Ascending aorta (tissue), 2 donors: ENCODE results near the gene MS4A10. TPM values are rescaled to one million over a fixed set of nuclear protein-coding genes. Genes with fewer than 3 reads are reported as not detected.

Experiments used
- DNase-seq, 2 donors: peaks; one replicate each; pipeline ENCODE4 v3.0.0-alpha.2; 2019; ENCODE audit warnings: low spot score in 2 of 2
- H3K27ac ChIP-seq, 2 donors: fragments of 200-600 bp; sonication (generic); one replicate each; pipeline ENCODE4 v1.5.1; 2016 to 2017; ENCODE audit warnings: mild to moderate bottlenecking in 1 of 2
- H3K27me3 ChIP-seq: fragments of 200-600 bp; sonication (generic); one replicate; pipeline ENCODE4 v1.5.1; 2017
- H3K36me3 ChIP-seq, 2 donors: fragments of 200-600 bp; sonication (generic); one replicate each; pipeline ENCODE4 v1.5.1; 2016
- H3K4me1 ChIP-seq, 2 donors: fragments of 200-600 bp; sonication (generic); one replicate each; pipeline ENCODE4 v1.5.1; 2016 to 2017; ENCODE audit warnings: mild to moderate bottlenecking in 1 of 2
- H3K4me3 ChIP-seq, 2 donors: fragments of 200-600 bp; sonication (generic); one replicate each; pipeline ENCODE4 v1.5.1; 2016 to 2017; ENCODE audit warnings: mild to moderate bottlenecking in 1 of 2
- H3K9me3 ChIP-seq, 2 donors: fragments of 200-600 bp; sonication (generic); one replicate each; pipeline ENCODE4 v1.5.1; 2016
- intact Hi-C: fragments of 100-400 bp; cut with DNase I; formaldehyde crosslinking; loops from one replicate; pipeline ENCODE4 v1.15.1; 2023
- total RNA-seq: library from RNA; depleted of rRNA; stranded (reverse); fragments of >200 nt; gene quantifications from one replicate; pipeline ENCODE4 v1.1.0, GENCODE V29; 2016
- TF ChIP-seq, protein P1 (sequence below), 3 experiments: fragments of 200-600 bp in 2 of 3; fragments of 450-650 bp in 1 of 3; sonication (generic) in 2 of 3; IDR thresholded peaks; one replicate each; pipeline ENCODE4 v1.5.1; 2016 to 2019; ENCODE audit warnings: antibody characterized with exemption in 3 of 3, mild to moderate bottlenecking in 1 of 3, moderate library complexity in 1 of 3

The MS4A10 gene
- total RNA-seq, 1 donor from 2014 or later: not detected

DNA sequence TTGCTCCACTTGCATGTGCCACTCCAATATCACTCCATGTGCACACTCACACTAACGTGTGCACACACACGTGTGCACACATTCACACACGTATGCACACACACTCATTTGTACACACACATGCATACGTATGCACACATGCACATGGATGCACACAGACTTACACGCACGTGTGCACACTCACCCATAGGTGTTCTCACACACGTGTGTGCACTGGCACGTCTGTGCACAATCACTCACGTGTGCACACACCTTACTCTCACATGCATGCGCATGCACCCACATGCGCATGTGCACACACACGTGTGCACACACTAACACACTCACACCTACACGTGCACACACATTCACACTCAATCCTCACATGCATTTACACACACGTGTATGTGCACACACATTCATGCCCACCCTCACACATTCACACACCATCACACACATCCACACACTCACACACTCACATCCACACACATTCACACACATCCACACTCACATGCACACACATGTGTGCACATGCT, 37.7 kb upstream of the MS4A10 start:
- no peak for DNase-seq
- TF ChIP-seq, protein P1, sequence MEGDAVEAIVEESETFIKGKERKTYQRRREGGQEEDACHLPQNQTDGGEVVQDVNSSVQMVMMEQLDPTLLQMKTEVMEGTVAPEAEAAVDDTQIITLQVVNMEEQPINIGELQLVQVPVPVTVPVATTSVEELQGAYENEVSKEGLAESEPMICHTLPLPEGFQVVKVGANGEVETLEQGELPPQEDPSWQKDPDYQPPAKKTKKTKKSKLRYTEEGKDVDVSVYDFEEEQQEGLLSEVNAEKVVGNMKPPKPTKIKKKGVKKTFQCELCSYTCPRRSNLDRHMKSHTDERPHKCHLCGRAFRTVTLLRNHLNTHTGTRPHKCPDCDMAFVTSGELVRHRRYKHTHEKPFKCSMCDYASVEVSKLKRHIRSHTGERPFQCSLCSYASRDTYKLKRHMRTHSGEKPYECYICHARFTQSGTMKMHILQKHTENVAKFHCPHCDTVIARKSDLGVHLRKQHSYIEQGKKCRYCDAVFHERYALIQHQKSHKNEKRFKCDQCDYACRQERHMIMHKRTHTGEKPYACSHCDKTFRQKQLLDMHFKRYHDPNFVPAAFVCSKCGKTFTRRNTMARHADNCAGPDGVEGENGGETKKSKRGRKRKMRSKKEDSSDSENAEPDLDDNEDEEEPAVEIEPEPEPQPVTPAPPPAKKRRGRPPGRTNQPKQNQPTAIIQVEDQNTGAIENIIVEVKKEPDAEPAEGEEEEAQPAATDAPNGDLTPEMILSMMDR (IDR thresholded peaks at IDR 0.05): no peak
- intact Hi-C loops: no loop called here

DNA sequence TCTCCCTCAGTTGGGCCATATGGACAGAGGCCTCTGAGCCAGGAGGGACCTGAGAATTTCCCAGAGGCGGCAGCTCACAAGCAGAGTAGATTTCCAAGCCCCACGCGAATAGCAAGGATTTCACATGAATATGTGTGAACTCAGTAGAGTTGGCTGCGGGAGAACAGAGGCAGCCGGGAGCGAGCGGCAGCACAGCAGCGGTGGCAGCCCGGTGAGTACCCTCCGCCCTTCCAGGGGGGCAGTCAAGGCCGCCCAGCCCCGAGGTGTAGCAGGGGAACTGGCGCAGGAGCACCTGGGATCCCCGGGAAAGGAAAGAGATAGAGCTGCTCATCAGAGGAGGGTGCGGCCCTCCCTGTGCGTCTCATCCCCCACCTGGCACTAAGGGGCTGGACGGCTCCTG, 36.9 kb upstream of the MS4A10 start:
- TF ChIP-seq, protein P1 (IDR thresholded peaks at IDR 0.05): no peak
- Histone ChIP-seq H3K27ac (no peak overlapping the region), H3K9me3 (no peaks in the 10 kb centered on the region), H3K4me3 (no peak overlapping the region), H3K4me1 (no peaks in the 10 kb centered on the region), H3K27me3 (no peaks in the 10 kb centered on the region), H3K36me3 (no peaks in the 10 kb centered on the region)
- intact Hi-C loops: no loop called here
- DNase-seq: no peak

More for the DNA sequence above, 37.7 kb upstream of the MS4A10 start:
- H3K9me3 ChIP-seq: no peaks in the 10 kb centered on the region
- H3K4me1 ChIP-seq: no peaks in the 10 kb centered on the region
- H3K4me3 ChIP-seq: no peak overlapping the region
- no peak overlapping the region for H3K27ac ChIP-seq
- no peaks in the 10 kb centered on the region for H3K36me3 ChIP-seq
- no peaks in the 10 kb centered on the region for H3K27me3 ChIP-seq

DNA sequence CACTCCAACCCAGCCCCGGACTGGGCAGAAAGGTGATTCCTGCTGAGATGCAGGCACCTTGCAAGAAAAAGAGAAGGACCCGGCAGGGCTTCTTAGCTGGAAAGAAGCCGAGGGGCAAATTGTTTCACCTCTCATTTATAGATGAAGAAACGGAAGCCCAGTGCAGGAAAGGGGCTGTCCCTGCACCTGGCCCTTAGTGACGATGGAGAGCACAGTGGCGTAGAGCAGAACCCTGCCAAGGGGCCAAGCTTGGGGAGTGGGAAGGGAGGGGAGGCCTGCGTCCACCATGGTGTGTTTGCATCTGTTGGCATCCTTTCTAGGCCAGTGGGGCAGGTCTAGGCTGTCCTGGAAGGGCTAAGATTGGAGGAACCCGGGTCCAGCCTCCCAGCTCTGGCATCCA, 36.3 kb upstream of the MS4A10 start:
- Histone ChIP-seq H3K4me3 (no peak overlapping the region), H3K27ac (no peak overlapping the region), H3K9me3 (no peaks in the 10 kb centered on the region), H3K4me1 (no peaks in the 10 kb centered on the region), H3K27me3 (no peaks in the 10 kb centered on the region), H3K36me3 (no peaks in the 10 kb centered on the region)
- intact Hi-C loops: no loop called here
- DNase-seq: no peak
- TF ChIP-seq, protein P1 (IDR thresholded peaks at IDR 0.05): no peak

DNA sequence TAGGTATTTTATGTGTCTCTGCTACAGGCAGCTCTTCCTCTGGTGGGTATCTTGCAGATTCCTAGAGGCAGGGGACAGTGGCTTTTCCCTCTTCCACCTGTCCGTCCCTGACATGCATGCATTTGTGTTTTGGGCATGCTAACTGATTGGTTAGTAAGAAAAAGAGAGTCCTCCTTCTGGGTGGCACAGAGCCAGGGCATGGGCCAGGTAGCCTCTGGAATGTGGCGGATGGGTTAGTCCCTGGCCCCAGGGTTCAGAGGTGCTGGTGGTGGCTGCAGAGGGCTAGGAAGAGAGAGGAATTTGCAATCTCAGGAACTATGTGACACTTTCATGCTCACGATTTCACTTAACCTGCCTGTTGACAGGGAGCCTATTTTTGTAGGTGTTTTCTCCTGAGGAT, 34.2 kb upstream of the MS4A10 start:
- intact Hi-C loops: no loop called here

DNA sequence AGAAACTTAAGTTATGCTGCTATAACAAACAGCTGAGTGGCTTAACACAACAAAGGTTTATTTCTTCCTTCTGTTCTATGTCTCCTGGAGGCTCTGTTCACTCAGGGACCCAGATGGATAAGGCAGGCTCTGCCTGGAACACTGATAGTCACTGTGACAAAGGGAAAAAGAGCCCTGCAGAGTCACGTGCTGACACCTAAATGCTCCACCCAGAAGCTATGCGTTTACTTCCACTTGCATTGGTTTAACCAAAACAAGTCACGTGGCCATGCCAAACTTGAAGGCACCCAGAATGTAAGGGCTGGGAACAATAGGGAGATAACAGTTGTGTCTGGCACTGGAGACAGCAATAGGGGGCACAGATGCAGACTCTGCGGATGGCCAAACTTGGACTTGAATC, 31.8 kb upstream of the MS4A10 start:
- no peak overlapping the region for H3K27ac ChIP-seq

More for the DNA sequence above, 34.2 kb upstream of the MS4A10 start:
- H3K27me3 ChIP-seq: no peaks in the 10 kb centered on the region
- H3K9me3 ChIP-seq: no peaks in the 10 kb centered on the region
- H3K4me1 ChIP-seq: no peaks in the 10 kb centered on the region
- no peak overlapping the region for H3K4me3 ChIP-seq
- H3K27ac ChIP-seq: no peak overlapping the region
- no peak for DNase-seq
- no peaks in the 10 kb centered on the region for H3K36me3 ChIP-seq
- TF ChIP-seq, protein P1 (IDR thresholded peaks at IDR 0.05): no peak

More for the DNA sequence above, 31.8 kb upstream of the MS4A10 start:
- no peak for DNase-seq
- Histone ChIP-seq H3K4me1 (no peaks in the 10 kb centered on the region), H3K4me3 (no peak overlapping the region), H3K36me3 (no peaks in the 10 kb centered on the region), H3K9me3 (no peaks in the 10 kb centered on the region), H3K27me3 (no peaks in the 10 kb centered on the region)
- TF ChIP-seq, protein P1 (IDR thresholded peaks at IDR 0.05): no peak
- intact Hi-C loops: no loop called here
